NT2/D1 (cell line): Measurements from ENCODE around the gene TERT.

Source experiments
- SUZ12 ChIP-seq: IDR thresholded peaks from 2 replicates; pipeline ENCODE4 v1.6.1; 2011; ENCODE audit not compliant: insufficient read length, insufficient read depth; ENCODE audit errors: extremely low read depth
- YY1 ChIP-seq: IDR thresholded peaks from 2 replicates; pipeline ENCODE4 v1.6.1; 2011; ENCODE audit not compliant: insufficient read length, insufficient read depth
- ZNF274 ChIP-seq: IDR thresholded peaks from 2 replicates; pipeline ENCODE4 v1.6.1; 2011; ENCODE audit warnings: mild to moderate bottlenecking, low read depth, low read length

- TF ChIP-seq ZNF274 (no peak), YY1 (no peak), SUZ12 (no peak)
Measured at GRCh38 chr5:1235379-1235778, 59.5 kb downstream of the TERT start.
